ENCODE measurements around the gene IMPG2.

GRCh38 chr3:101303836-101304235 lies 16.5 kb downstream of the IMPG2 start:
- TF ChIP-seq CTCF (IDR thresholded peaks at IDR 0.05) (no peak), POLR2AphosphoS5 (IDR thresholded peaks at IDR 0.05) (no peak)

Data from upper lobe of left lung (tissue), 4 donors.